HG02840 (cell line): ENCODE measurements around the gene RIMS4.

Experiments used
- ATAC-seq: cut with Tn5 transposase; IDR thresholded peaks from one replicate; pipeline ENCODE4 v1.9.1; 2021; ENCODE audit warnings: mild to moderate bottlenecking, moderate library complexity, moderate number of reproducible peaks; ENCODE audit not compliant: unreplicated experiment, low FRiP score

RIMS4 gene

DNA sequence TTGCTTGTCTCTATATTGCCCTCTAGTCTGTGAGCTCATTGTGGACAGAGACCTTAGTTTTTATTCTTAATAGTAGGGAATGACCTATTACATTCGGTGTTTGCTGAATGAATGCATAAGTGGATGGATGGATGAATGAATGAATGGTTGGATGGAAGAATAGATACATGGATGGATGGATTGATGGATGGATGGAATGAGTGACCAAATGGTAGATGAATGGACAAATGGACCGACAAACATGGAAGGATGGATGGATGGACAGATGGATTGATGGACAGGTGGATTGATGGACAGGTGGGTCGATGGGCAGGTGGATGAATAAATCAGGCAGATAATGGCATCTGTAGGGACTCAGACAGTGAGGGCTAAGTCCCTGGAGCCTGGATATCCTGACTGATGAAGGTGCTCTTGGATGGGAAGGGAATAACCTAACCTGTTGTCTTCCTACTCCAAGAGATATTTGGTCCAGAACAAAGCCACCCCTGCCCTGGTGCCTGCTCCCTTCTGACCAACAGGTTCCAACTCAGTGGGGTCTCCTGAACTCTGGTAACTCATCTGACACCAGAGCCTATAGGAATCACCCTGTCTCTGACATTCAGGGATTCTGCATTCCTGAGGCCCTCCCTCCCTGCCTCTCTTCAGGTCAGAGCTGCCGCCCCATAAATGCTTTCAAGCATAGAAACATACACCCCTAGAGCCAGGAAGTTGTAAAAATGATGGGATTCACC is 104.8 kb downstream of the RIMS4 start:
- no peak for ATAC-seq

DNA sequence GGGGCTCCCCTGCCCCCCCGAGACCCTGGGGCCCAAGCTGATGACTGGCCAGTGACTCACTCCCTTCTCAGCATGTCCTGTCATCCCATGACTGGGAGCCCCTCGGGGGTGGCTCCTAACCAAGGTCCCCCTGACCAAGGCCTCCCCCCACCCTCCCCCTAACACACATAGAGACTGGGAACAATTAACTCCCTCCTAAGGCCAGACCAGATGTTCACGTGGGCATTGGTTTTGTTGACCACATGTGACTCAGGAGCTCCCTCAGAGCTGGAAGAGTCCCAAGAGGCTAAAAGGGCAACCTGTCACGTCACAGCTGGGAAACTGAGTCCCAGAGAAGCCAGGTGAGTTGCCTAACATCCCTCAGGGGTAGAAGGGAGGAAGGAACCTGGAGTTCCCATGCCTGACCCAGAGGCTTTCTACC is 105.8 kb downstream of the RIMS4 start:
- no peak for ATAC-seq

DNA sequence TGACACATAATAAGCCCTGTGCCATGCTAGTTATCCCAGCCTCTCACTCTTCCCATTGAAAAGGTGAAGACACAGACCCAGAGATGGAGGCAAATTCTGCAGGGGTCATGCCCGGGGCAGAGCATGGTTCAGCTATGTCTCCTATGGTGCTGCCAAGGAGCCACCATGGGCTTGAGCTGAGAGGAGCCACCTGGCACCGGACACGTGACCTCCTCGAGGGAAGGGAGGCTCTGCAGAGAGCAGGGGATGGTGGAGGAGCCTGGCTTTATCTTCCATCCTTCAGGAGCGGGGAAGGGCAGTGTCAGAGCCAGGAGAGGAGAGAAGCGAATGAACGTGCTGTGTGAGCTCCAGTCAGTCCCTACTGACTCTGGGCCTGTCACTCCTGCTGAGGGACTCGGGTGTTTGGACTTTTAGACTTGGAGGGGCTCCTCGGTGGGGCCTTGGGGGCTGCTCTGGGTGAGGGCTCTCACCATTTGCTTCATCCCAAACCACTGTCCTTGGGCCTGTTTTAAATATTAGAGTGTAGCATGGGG is 106.3 kb downstream of the RIMS4 start:
- no peak for ATAC-seq

DNA sequence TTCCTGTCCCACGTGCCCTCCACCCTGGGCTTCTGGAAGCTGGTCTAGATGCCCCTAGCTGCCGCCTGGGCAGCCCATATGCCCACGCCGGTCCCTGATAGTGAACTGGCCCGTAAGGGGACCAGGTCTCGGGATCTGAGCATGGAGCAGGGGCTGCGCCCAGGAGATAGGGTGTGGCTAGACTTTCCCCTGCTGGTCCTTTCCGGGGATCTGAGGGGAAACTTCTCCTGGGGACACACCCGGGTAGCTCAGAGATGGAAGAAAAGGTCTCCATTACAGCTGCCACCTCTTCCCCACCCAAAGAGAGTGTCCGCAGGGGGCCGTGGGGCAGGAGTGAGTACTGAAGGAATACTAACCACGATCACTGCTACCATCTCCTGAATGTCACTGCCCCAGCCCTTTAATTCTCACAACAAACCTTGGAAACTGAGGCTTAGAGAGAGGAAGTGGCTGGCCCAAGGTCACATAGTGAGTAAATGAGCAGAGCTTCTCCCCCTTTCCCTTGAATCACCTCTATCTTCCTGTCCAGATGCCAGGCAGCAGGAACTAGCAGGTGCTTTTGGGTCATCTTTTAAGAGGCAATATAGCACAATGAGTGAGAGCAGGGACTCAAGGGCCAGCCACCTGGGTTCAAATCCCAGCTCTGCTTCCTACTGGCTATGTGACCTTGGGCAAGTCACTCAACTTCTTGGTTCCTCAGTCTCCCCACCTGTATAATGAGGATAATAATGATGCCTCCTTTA is 107.0 kb downstream of the RIMS4 start:
- ATAC-seq: no peak

DNA sequence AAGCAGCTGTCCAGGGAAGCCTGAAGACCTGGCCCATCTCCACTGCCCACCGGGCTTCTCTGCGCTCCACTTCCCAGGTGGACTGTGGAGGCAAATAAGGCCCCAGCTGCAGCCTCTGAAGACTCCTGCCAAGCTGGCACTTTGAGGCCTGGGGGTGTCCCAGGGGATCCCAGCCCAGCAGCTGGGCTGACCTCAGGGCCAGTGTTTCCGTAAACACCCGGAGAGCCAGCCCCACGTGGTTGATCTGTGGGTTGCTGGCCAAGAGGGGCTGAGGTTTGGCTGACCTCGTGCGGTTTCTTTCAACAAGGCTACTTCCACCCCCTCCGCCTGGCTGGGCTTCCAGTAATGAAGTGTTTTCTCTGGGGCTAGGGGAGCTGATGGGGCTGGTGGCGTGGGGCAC is 107.6 kb downstream of the RIMS4 start:
- ATAC-seq: no peak

GRCh38 chr20:44701858-44702256 is 108.5 kb downstream of the RIMS4 start:
- ATAC-seq: no peak
